Measurements from ENCODE around the gene CDH3.
A peak's percentile ranks its signal among the peaks of the same experiment; 100 is the strongest.

CDH3 gene

GRCh38 chr16:68652659-68653058 lies 7.5 kb downstream of the CDH3 start:
- no peak for DNase-seq

- no peak for DNase-seq
Observed at GRCh38 chr16:68655806-68656205, 10.7 kb downstream of the CDH3 start.

- no peak for DNase-seq
Observed at GRCh38 chr16:68656751-68657150, 11.6 kb downstream of the CDH3 start.

GRCh38 chr16:68658341-68658973 lies 13.3 kb downstream of the CDH3 start:
- DNase-seq, result no peak

- no peak for DNase-seq
Observed at GRCh38 chr16:68658974-68659360, 13.9 kb downstream of the CDH3 start.

GRCh38 chr16:68659412-68660358 lies 14.6 kb downstream of the CDH3 start:
- no peak for DNase-seq

- no peak for DNase-seq
Observed at GRCh38 chr16:68660359-68660795, 15.3 kb downstream of the CDH3 start.

- DNase-seq, result no peak
Observed at GRCh38 chr16:68662035-68662434, 16.9 kb downstream of the CDH3 start.

GRCh38 chr16:68664297-68664696 lies 19.2 kb downstream of the CDH3 start:
- DNase-seq, result no peak

GRCh38 chr16:68665501-68665900 lies 20.4 kb downstream of the CDH3 start:
- DNase-seq, result no peak

- no peak for DNase-seq
Observed at GRCh38 chr16:68668266-68668665, 23.2 kb downstream of the CDH3 start.

GRCh38 chr16:68676113-68676860 lies 31.2 kb downstream of the CDH3 start:
- DNase-seq, result no peak

GRCh38 chr16:68681038-68681437 lies 35.9 kb downstream of the CDH3 start:
- DNase-seq, result no peak

- DNase-seq, result no peak
Observed at GRCh38 chr16:68685685-68686478, 40.8 kb downstream of the CDH3 start.

- no peak for DNase-seq
Observed at GRCh38 chr16:68686905-68687304, 41.8 kb downstream of the CDH3 start.

GRCh38 chr16:68689921-68690320 lies 44.8 kb downstream of the CDH3 start:
- no peak for DNase-seq

GRCh38 chr16:68695575-68695974 lies 50.5 kb downstream of the CDH3 start:
- DNase-seq, result no peak

- no peak for DNase-seq
Observed at GRCh38 chr16:68696514-68696913, 51.4 kb downstream of the CDH3 start.

GRCh38 chr16:68698091-68698490 lies 53.0 kb downstream of the CDH3 start:
- no peak for DNase-seq

- no peak for DNase-seq
Observed at GRCh38 chr16:68700120-68700519, 55.0 kb downstream of the CDH3 start.

GRCh38 chr16:68700831-68701230 lies 55.7 kb downstream of the CDH3 start:
- no peak for DNase-seq

- DNase-seq, result peak; percentile 76 to 90
Observed at GRCh38 chr16:68704232-68704867, 59.2 kb downstream of the CDH3 start.

Data from NCI-H526 (cell line).